Parathyroid adenoma (tissue), 2 donors: Measurements from ENCODE around the gene TTC22.

Source experiments
- H2AFZ ChIP-seq: fragments of 300-600 bp; sonication (generic); one replicate; pipeline ENCODE4 v1.7.0; 2017; ENCODE audit warnings: antibody characterized with exemption, mild to moderate bottlenecking
- H3K27ac ChIP-seq: fragments of 300-600 bp; sonication (generic); one replicate; pipeline ENCODE4 v1.7.0; 2017
- H3K27me3 ChIP-seq: fragments of 300-600 bp; sonication (generic); one replicate; pipeline ENCODE4 v1.7.0; 2017; ENCODE audit warnings: low read length; ENCODE audit not compliant: control insufficient read depth, insufficient read depth
- H3K36me3 ChIP-seq: fragments of 300-600 bp; sonication (generic); one replicate; pipeline ENCODE4 v1.7.0; 2017; ENCODE audit warnings: low read length; ENCODE audit not compliant: control insufficient read depth, insufficient read depth
- H3K4me1 ChIP-seq: fragments of 300-600 bp; sonication (generic); one replicate; pipeline ENCODE4 v1.7.0; 2017; ENCODE audit warnings: control low read depth
- H3K4me2 ChIP-seq: fragments of 300-600 bp; sonication (generic); one replicate; pipeline ENCODE4 v1.7.0; 2017; ENCODE audit warnings: low read length
- H3K4me3 ChIP-seq: fragments of 300-600 bp; sonication (generic); one replicate; pipeline ENCODE4 v1.7.0; 2017; ENCODE audit warnings: low read depth, low read length
- H3K79me2 ChIP-seq: fragments of 300-600 bp; sonication (generic); one replicate; pipeline ENCODE4 v1.7.0; 2017; ENCODE audit warnings: control low read depth
- H3K9ac ChIP-seq: fragments of 300-600 bp; sonication (generic); one replicate; pipeline ENCODE4 v1.7.0; 2017; ENCODE audit warnings: mild to moderate bottlenecking
- H3K9me3 ChIP-seq: fragments of 300-600 bp; sonication (generic); one replicate; pipeline ENCODE4 v1.7.0; 2017; ENCODE audit warnings: low read length; ENCODE audit not compliant: control insufficient read depth
- TF ChIP-seq, protein P1 (sequence below): fragments of 300-600 bp; sonication (generic); IDR thresholded peaks from one replicate; pipeline ENCODE4 v1.7.0; 2017; ENCODE audit warnings: antibody characterized with exemption, mild to moderate bottlenecking
- donor health status: primary hyperparathyroidism.

The TTC22 gene

DNA sequence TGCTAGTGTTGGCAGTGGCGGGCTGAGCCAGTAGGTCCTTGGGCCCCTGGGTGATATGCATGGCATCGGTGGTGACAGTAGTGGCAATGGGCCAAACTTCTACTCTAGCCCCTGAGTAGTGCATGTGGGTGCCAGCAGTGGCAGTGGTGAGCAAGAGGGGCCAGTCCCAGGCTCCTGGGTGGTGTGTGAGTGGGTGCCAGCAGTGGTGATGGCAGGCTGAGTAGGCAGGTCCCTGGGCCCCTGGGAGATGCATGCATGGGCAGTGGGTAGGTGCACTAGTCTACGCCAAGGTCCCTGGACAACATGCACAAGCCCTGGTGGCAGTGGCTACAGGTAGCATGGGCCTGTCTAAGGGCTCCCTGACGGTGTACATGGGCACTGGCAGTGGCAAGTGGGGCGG, 24.6 kb upstream of the TTC22 start:
- Histone ChIP-seq H3K4me3 (no peak overlapping the region), H3K9me3 (no peaks in the 10 kb centered on the region)
- TF ChIP-seq, protein P1, sequence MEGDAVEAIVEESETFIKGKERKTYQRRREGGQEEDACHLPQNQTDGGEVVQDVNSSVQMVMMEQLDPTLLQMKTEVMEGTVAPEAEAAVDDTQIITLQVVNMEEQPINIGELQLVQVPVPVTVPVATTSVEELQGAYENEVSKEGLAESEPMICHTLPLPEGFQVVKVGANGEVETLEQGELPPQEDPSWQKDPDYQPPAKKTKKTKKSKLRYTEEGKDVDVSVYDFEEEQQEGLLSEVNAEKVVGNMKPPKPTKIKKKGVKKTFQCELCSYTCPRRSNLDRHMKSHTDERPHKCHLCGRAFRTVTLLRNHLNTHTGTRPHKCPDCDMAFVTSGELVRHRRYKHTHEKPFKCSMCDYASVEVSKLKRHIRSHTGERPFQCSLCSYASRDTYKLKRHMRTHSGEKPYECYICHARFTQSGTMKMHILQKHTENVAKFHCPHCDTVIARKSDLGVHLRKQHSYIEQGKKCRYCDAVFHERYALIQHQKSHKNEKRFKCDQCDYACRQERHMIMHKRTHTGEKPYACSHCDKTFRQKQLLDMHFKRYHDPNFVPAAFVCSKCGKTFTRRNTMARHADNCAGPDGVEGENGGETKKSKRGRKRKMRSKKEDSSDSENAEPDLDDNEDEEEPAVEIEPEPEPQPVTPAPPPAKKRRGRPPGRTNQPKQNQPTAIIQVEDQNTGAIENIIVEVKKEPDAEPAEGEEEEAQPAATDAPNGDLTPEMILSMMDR: no peak

DNA sequence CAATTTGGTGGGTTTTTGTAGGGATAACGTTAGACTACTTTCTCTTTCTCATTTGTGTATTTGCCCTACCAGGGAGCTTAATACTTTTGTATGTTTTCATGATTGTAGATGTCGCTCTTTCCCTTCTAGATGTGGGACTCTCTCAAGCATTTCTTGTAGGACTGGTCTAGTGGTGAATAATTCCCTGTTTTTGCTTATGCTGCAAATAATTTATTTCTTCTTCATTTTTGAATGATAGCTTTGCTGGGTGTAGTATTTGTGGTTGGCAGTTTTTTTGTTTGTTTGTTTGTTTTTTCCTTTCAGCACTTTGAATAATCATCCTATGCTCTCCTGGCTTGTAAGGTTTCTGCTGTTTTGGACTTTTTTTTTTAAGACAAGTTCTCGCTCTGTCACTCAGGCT, 22.5 kb upstream of the TTC22 start:
- Histone ChIP-seq H3K9me3 (no peaks in the 10 kb centered on the region), H2AFZ (no peak overlapping the region)

More for the DNA sequence above, 24.6 kb upstream of the TTC22 start:
- Histone ChIP-seq H3K27ac (no peak overlapping the region), H3K9ac (no peak overlapping the region), H3K4me1 (no peaks in the 10 kb centered on the region), H3K79me2 (no peaks in the 10 kb centered on the region), H3K4me2 (no peak overlapping the region), H2AFZ (no peak overlapping the region), H3K36me3 (no peaks in the 10 kb centered on the region), H3K27me3 (no peaks in the 10 kb centered on the region)

DNA sequence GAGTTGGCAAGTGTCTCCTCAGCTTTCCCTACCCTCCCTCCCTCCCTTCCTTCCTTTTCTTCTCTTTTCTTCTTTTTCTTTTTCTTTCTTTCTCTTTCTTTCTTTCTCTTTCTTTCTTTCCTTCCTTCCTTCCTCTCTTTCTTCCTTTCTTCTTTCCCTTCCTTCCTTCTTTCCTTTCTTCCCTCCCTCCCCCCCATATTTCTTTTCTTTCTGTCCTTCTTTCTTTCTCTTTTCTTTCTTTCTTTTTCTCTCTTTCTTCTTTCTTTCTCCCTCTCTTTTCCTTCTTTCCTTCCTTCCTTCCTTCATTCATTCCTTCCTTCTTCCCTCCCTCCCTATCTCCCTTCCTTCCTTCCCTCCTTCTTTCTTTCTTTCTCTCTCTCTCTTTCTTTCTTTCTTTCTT, 18.6 kb upstream of the TTC22 start:
- Histone ChIP-seq H3K9me3 (no peaks in the 10 kb centered on the region), H3K27ac (no peak overlapping the region), H3K79me2 (no peaks in the 10 kb centered on the region), H3K4me3 (no peak overlapping the region), H2AFZ (no peak overlapping the region), H3K4me2 (no peak overlapping the region), H3K36me3 (no peaks in the 10 kb centered on the region), H3K4me1 (no peaks in the 10 kb centered on the region), H3K9ac (no peak overlapping the region), H3K27me3 (no peaks in the 10 kb centered on the region)
- TF ChIP-seq, protein P1: no peak

More for the DNA sequence above, 22.5 kb upstream of the TTC22 start:
- no peaks in the 10 kb centered on the region for H3K36me3 ChIP-seq
- no peaks in the 10 kb centered on the region for H3K4me1 ChIP-seq
- H3K27me3 ChIP-seq: no peaks in the 10 kb centered on the region
- no peak overlapping the region for H3K4me2 ChIP-seq
- no peak overlapping the region for H3K9ac ChIP-seq
- H3K4me3 ChIP-seq: no peak overlapping the region
- TF ChIP-seq, protein P1: no peak
- no peaks in the 10 kb centered on the region for H3K79me2 ChIP-seq
- H3K27ac ChIP-seq: no peak overlapping the region

DNA sequence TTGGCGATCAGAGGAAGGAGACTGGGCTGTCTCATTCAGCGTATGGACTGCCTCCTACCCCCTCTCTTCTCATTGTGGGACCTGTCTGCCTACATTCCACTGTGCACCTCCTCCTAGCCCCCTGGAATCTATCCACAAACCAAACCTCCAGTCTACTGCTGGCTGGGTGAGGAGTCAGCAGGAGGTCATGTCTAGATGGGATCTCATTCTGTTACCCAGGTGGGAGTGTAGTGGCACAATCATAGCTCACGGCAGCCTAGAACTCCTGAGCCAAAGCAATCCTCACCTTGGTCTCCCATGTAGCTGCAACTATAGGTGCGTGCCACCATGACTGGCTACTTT, 18.0 kb upstream of the TTC22 start:
- Histone ChIP-seq H3K9me3 (no peaks in the 10 kb centered on the region), H3K9ac (no peak overlapping the region), H3K4me2 (no peak overlapping the region), H3K27me3 (no peaks in the 10 kb centered on the region), H3K4me1 (no peaks in the 10 kb centered on the region), H3K4me3 (no peak overlapping the region), H2AFZ (no peak overlapping the region), H3K36me3 (no peaks in the 10 kb centered on the region), H3K79me2 (no peaks in the 10 kb centered on the region), H3K27ac (no peak overlapping the region)
- TF ChIP-seq, protein P1: no peak

DNA sequence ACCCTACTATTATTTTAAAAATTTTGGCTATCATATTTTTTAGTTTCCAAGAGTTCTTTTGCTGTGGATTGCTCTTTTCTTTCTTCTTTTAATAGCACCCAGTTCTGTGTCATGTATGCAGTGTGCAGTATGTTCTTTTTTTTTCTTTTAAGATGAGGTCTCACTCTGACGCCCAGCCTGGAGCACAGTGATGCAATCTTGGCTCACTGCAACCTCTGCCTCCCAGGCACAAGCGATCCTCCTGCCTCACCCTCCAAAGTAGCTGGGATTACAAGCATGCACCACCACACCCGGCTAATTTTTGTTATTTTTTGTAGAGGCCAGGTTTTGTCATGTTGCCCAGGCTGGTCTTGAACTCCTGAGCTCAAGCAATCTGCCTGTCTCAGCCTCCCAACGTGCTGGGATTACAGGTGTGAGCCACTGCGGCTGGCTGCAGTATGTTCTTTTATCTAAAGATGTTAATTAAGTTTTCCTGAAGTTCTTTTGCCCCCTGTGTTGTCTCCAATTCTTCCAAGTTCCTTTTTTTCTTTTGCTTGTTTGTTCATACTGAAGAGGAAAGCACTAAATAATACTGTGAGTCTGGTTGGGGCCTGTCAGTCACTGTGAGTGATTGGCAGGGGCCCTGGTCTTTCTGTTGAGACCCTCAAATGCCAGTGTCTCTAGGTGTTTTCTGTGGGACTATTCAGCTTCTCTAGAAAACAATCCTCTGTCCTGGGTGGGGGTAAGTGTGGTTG, 17.5 kb upstream of the TTC22 start:
- Histone ChIP-seq H3K9me3 (no peaks in the 10 kb centered on the region), H2AFZ (no peak overlapping the region), H3K4me3 (no peak overlapping the region), H3K4me1 (no peaks in the 10 kb centered on the region), H3K27ac (no peak overlapping the region), H3K4me2 (no peak overlapping the region), H3K9ac (no peak overlapping the region), H3K27me3 (no peaks in the 10 kb centered on the region), H3K36me3 (no peaks in the 10 kb centered on the region), H3K79me2 (no peaks in the 10 kb centered on the region)
- TF ChIP-seq, protein P1: no peak
